HCT116 (cell line): Measurements from ENCODE around the gene PHACTR4.

Experiments used
- EGR1 ChIP-seq: IDR thresholded peaks from 2 replicates; pipeline ENCODE4 v1.6.1; 2012; ENCODE audit warnings: low read depth
- ELF1 ChIP-seq: IDR thresholded peaks from 2 replicates; pipeline ENCODE4 v1.6.1; 2012; ENCODE audit warnings: low read depth, borderline replicate concordance
- EZH2 ChIP-seq: fragments of 200-600 bp; sonication (generic); IDR thresholded peaks from 2 replicates; pipeline ENCODE4 v1.6.1; 2017; ENCODE audit warnings: antibody characterized with exemption, mixed run types
- EZH2phosphoT487 ChIP-seq: fragments of 200-600 bp; IDR thresholded peaks from 2 replicates; pipeline ENCODE4 v1.6.1; 2018; ENCODE audit warnings: antibody characterized with exemption, borderline replicate concordance
- POLR2A ChIP-seq: IDR thresholded peaks from 2 replicates; pipeline ENCODE4 v1.7.0; 2011; ENCODE audit warnings: borderline replicate concordance; ENCODE audit not compliant: insufficient read depth, insufficient read length; ENCODE audit errors: extremely low read depth
- POLR2AphosphoS5 ChIP-seq: IDR thresholded peaks from 2 replicates; pipeline ENCODE4 v1.6.1; 2011; ENCODE audit warnings: mild to moderate bottlenecking, low read depth, low read length, moderate library complexity
- TCF7L2 ChIP-seq: IDR thresholded peaks from 2 replicates; pipeline ENCODE4 v1.7.0; 2011; ENCODE audit warnings: borderline replicate concordance, inconsistent platforms; ENCODE audit not compliant: insufficient read depth, insufficient read length; ENCODE audit errors: extremely low read depth
- TF ChIP-seq, protein P1 (sequence below), 3 experiments: fragments of 200-600 bp in 1 of 3; sonication (generic) in 1 of 3; IDR thresholded peaks in 2 of 3; conservative IDR thresholded peaks in 1 of 3; 2 replicates each; pipeline ENCODE4 v1.5.1; 2012 to 2017; ENCODE audit warnings: low read depth in 2 of 3, low read length in 2 of 3, antibody characterized with exemption in 1 of 3, borderline replicate concordance in 1 of 3, control low read depth in 1 of 3, mild to moderate bottlenecking in 1 of 3, mixed read lengths in 1 of 3, mixed run types in 1 of 3, moderate library complexity in 1 of 3; ENCODE audit not compliant: insufficient read depth in 1 of 3
- TF ChIP-seq, protein P2 (sequence below): IDR thresholded peaks from 2 replicates; pipeline ENCODE4 v1.6.1; 2011; ENCODE audit warnings: mild to moderate bottlenecking, low read length, moderate library complexity; ENCODE audit not compliant: insufficient replicate concordance; ENCODE audit errors: extremely low read depth
- TF ChIP-seq, protein P3 (sequence below): IDR thresholded peaks from 2 replicates; pipeline ENCODE4 v1.6.1; 2012; ENCODE audit warnings: low read depth

DNA sequence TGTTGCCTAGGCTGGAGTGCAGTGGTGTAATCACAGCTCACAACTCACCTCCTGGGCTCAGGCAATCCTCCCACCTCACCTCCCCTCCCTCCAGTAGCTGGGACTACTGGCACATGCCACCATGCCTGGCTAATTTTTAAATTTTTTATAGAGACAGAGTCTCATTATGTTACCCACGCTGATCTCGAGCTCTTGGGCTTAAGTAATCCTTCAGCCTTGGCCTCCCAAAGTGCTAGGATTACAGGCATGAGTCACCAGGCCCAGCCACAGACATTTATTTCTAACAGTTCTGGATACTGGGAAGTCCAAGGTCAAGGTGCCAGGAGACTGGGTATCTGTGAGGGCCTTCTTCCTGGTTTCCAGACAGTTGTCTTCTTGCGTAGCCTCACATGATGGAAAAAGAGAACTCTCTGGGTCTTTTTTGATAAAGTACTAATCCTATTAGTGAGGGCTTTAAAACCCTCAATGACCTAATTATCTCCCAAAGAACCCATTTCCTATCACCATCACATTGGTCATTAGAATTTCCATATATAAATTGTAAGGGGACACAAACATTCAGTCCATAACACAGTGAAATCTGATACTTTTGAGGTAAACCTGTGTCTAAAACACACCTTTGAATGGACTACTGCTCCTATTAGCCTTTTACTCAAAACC, 67.9 kb downstream of the PHACTR4 start:
- TF ChIP-seq EZH2phosphoT487 (no peak), ELF1 (no peak; the same call in 1 of the 2 replicates), EZH2 (no peak), POLR2AphosphoS5 (no peak), EGR1 (no peak), POLR2A (no peak), TCF7L2 (no peak)
- TF ChIP-seq, protein P1, sequence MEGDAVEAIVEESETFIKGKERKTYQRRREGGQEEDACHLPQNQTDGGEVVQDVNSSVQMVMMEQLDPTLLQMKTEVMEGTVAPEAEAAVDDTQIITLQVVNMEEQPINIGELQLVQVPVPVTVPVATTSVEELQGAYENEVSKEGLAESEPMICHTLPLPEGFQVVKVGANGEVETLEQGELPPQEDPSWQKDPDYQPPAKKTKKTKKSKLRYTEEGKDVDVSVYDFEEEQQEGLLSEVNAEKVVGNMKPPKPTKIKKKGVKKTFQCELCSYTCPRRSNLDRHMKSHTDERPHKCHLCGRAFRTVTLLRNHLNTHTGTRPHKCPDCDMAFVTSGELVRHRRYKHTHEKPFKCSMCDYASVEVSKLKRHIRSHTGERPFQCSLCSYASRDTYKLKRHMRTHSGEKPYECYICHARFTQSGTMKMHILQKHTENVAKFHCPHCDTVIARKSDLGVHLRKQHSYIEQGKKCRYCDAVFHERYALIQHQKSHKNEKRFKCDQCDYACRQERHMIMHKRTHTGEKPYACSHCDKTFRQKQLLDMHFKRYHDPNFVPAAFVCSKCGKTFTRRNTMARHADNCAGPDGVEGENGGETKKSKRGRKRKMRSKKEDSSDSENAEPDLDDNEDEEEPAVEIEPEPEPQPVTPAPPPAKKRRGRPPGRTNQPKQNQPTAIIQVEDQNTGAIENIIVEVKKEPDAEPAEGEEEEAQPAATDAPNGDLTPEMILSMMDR (IDR thresholded peaks at IDR 0.05 in 2 of 3, conservative IDR thresholded peaks at IDR 0.05 in 1 of 3; ENCODE audit: borderline replicate concordance in 1 of 3, insufficient read depth in 1 of 3, low read depth in 2 of 3, low read length in 2 of 3): no peak
- TF ChIP-seq, protein P2, sequence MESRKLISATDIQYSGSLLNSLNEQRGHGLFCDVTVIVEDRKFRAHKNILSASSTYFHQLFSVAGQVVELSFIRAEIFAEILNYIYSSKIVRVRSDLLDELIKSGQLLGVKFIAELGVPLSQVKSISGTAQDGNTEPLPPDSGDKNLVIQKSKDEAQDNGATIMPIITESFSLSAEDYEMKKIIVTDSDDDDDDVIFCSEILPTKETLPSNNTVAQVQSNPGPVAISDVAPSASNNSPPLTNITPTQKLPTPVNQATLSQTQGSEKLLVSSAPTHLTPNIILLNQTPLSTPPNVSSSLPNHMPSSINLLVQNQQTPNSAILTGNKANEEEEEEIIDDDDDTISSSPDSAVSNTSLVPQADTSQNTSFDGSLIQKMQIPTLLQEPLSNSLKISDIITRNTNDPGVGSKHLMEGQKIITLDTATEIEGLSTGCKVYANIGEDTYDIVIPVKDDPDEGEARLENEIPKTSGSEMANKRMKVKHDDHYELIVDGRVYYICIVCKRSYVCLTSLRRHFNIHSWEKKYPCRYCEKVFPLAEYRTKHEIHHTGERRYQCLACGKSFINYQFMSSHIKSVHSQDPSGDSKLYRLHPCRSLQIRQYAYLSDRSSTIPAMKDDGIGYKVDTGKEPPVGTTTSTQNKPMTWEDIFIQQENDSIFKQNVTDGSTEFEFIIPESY: no peak
- TF ChIP-seq, protein P3, sequence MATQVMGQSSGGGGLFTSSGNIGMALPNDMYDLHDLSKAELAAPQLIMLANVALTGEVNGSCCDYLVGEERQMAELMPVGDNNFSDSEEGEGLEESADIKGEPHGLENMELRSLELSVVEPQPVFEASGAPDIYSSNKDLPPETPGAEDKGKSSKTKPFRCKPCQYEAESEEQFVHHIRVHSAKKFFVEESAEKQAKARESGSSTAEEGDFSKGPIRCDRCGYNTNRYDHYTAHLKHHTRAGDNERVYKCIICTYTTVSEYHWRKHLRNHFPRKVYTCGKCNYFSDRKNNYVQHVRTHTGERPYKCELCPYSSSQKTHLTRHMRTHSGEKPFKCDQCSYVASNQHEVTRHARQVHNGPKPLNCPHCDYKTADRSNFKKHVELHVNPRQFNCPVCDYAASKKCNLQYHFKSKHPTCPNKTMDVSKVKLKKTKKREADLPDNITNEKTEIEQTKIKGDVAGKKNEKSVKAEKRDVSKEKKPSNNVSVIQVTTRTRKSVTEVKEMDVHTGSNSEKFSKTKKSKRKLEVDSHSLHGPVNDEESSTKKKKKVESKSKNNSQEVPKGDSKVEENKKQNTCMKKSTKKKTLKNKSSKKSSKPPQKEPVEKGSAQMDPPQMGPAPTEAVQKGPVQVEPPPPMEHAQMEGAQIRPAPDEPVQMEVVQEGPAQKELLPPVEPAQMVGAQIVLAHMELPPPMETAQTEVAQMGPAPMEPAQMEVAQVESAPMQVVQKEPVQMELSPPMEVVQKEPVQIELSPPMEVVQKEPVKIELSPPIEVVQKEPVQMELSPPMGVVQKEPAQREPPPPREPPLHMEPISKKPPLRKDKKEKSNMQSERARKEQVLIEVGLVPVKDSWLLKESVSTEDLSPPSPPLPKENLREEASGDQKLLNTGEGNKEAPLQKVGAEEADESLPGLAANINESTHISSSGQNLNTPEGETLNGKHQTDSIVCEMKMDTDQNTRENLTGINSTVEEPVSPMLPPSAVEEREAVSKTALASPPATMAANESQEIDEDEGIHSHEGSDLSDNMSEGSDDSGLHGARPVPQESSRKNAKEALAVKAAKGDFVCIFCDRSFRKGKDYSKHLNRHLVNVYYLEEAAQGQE: no peak
